Body of pancreas (tissue), 4 donors: ENCODE measurements around the gene RIPK1. TPM values are rescaled to one million over a fixed set of nuclear protein-coding genes. Genes with fewer than 3 reads are reported as not detected.
"Not testable (repeated sequence)": the region's sequence is repeated elsewhere in the genome, so short reads cannot be mapped to it uniquely, and the experiment has no call there.

ENCODE experiments used
- ATAC-seq: fragments of 150-250 bp; one replicate; pipeline ENCODE4 v1.9.1; 2016
- DNase-seq, 4 donors: peaks; one replicate each; pipeline ENCODE4 v3.0.0-alpha.2; 2019
- H3K27ac ChIP-seq, 4 donors: fragments of 200-600 bp; sonication (generic); 1 replicate in 3 of 4; 2 replicates in 1 of 4; pipeline versions ENCODE4 v1.5.1 to v1.6.1; 2016 to 2019; ENCODE audit warnings: mild to moderate bottlenecking in 1 of 4, mixed read lengths in 1 of 4, moderate library complexity in 1 of 4
- H3K27me3 ChIP-seq, 2 donors: fragments of 200-600 bp; sonication (generic); one replicate each; pipeline ENCODE4 v1.6.0; 2016; ENCODE audit warnings: mild to moderate bottlenecking in 1 of 2
- H3K36me3 ChIP-seq, 2 donors: fragments of 200-600 bp; sonication (generic); replicated peaks in 1 of 2; 2 replicates each; pipeline ENCODE4 v1.5.1; 2016; ENCODE audit warnings: low read depth in 2 of 2; ENCODE audit not compliant: insufficient read depth in 1 of 2
- H3K4me1 ChIP-seq: fragments of 200-600 bp; sonication (generic); one replicate; pipeline ENCODE4 v1.6.0; 2016
- H3K4me3 ChIP-seq, 2 donors: fragments of 200-600 bp; sonication (generic); 1 replicate in 1 of 2; 2 replicates in 1 of 2; pipeline ENCODE4 v1.5.1; 2016 to 2019
- H3K9me3 ChIP-seq, 3 donors: fragments of 200-600 bp; sonication (generic); 1 replicate in 2 of 3; 2 replicates in 1 of 3; pipeline ENCODE4 v1.5.1; 2016
- POLR2A ChIP-seq, 3 donors: fragments of 450-650 bp; IDR thresholded peaks; one replicate each; pipeline ENCODE4 v1.6.1; 2016; ENCODE audit warnings: antibody characterized with exemption in 3 of 3, mild to moderate bottlenecking in 2 of 3
- WGBS, 2 donors: methylation state at CpG; one replicate each; pipeline ENCODE4 v1.1.5; 2017; 5-methylcytosine and 5-hydroxymethylcytosine counted together
- intact Hi-C: fragments of 100-400 bp; cut with DNase I; formaldehyde crosslinking; loops from one replicate; pipeline ENCODE4 v1.15.1; 2023
- total RNA-seq, 2 donors: library from RNA; depleted of rRNA; stranded (reverse); fragments of >200 nt; gene quantifications; one replicate each; pipeline ENCODE4 v1.1.0, GENCODE V29; 2016
- TF ChIP-seq, protein P1 (sequence below), 7 experiments: fragments of 450-650 bp in 4 of 7; fragments of 200-600 bp in 3 of 7; sonication (generic) in 3 of 7; IDR thresholded peaks; one replicate each; pipeline ENCODE4 v1.5.1; 2016 to 2019; ENCODE audit warnings: antibody characterized with exemption in 7 of 7

Gene RIPK1
- total RNA-seq, 2 donors from 2014 or later: 11.4 to 14.2 TPM

DNA sequence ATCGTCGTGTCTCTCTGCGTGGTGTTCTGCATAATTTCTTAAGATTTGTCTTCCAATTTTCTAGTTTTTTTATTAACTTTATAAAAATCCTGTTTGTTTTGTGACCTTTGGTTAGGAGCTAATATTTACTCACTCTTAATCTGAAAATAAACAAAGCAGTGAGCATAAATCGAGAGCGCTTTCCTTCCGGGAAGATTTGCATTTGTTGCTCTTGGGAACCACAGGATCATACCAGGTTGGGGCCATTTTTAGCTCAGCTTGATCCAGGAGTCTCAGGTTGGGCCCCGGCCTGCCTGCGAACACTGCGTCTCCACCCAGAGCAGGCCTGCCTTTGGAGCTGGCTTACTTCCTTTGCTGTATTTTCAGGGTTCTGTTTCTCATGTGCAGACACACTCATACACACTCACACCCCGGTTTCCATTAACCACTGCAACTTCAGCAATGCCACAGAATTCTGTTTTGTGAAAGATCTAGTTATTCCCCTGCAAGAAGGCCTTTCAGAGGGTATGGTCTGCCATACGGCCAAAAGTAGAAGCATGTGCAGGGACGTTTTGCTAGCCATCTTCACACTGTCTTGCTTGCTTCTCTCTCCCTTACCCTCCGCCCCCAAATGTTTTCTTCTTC lies 67.5 kb downstream of the RIPK1 start:
- H3K27ac ChIP-seq: peak overlapping the region; percentile 84 to 92 (median 89)
- peaks cover 73% of the 10 kb centered on the region for H3K4me1 ChIP-seq
- H3K27me3 ChIP-seq: no peaks in the 10 kb centered on the region
- H3K4me3 ChIP-seq: no peak overlapping the region
- H3K36me3 ChIP-seq: no peaks in the 10 kb centered on the region
- H3K9me3 ChIP-seq: no peaks in the 10 kb centered on the region
- WGBS, 2 donors: 30 to 33% methylated on average over 13 of the region's 13 CpGs
- intact Hi-C loops: no loop called here
- DNase-seq: peak; percentile 64 to 85 (median 70)
- peak; percentile 73 for ATAC-seq
- TF ChIP-seq, protein P1, sequence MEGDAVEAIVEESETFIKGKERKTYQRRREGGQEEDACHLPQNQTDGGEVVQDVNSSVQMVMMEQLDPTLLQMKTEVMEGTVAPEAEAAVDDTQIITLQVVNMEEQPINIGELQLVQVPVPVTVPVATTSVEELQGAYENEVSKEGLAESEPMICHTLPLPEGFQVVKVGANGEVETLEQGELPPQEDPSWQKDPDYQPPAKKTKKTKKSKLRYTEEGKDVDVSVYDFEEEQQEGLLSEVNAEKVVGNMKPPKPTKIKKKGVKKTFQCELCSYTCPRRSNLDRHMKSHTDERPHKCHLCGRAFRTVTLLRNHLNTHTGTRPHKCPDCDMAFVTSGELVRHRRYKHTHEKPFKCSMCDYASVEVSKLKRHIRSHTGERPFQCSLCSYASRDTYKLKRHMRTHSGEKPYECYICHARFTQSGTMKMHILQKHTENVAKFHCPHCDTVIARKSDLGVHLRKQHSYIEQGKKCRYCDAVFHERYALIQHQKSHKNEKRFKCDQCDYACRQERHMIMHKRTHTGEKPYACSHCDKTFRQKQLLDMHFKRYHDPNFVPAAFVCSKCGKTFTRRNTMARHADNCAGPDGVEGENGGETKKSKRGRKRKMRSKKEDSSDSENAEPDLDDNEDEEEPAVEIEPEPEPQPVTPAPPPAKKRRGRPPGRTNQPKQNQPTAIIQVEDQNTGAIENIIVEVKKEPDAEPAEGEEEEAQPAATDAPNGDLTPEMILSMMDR (IDR thresholded peaks at IDR 0.05): no peak
- peak in 2 of 3 donors; percentile 43 to 51 for TF ChIP-seq POLR2A (IDR thresholded peaks at IDR 0.05)

DNA sequence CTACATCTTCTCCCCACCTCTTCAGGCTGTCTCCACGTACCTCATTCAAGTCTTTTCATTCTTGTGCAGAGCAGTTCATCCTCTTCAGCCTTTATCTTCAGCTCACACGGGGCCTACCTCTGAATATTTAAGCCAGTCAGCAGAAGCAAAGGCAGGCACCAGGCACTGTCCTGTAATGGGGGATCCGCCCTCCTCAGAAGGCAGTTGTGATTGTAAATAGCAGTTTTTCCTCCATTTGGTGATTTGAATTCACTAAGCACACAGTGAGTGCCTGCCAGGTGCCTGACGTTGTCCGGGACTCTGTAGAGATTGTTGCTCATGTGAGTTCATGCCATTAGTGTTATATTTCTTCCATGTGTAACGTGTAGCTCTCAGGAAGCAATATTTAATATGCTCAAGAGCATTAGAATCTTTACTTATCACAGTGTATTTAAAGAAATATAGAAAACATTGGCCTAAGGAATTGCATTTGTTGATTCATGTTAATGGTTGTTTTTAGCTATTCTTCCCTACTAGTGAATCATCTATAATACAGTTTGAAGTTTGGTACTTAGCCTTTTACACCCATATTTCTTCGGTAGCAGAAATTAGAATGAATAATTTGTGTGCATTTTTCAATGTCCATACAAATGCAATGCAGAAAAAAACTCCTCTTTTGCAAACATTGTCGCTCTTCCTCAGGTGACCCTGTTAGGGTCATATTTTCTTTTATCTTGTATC lies 68.2 kb downstream of the RIPK1 start:
- peaks cover 73% of the 10 kb centered on the region for H3K4me1 ChIP-seq
- DNase-seq: peak in 2 of 4 donors; percentile 53 to 55
- 40 to 46% methylated on average over 8 of the region's 8 CpGs for WGBS, 2 donors
- intact Hi-C loops: no loop called here
- TF ChIP-seq POLR2A (IDR thresholded peaks at IDR 0.05): no peak
- TF ChIP-seq, protein P1 (IDR thresholded peaks at IDR 0.05): no peak
- no peaks in the 10 kb centered on the region for H3K27me3 ChIP-seq
- H3K9me3 ChIP-seq: no peaks in the 10 kb centered on the region
- H3K36me3 ChIP-seq: no peaks in the 10 kb centered on the region
- H3K27ac ChIP-seq: peak overlapping the region; percentile 84 to 92 (median 89)
- ATAC-seq: no peak
- H3K4me3 ChIP-seq: no peak overlapping the region

DNA sequence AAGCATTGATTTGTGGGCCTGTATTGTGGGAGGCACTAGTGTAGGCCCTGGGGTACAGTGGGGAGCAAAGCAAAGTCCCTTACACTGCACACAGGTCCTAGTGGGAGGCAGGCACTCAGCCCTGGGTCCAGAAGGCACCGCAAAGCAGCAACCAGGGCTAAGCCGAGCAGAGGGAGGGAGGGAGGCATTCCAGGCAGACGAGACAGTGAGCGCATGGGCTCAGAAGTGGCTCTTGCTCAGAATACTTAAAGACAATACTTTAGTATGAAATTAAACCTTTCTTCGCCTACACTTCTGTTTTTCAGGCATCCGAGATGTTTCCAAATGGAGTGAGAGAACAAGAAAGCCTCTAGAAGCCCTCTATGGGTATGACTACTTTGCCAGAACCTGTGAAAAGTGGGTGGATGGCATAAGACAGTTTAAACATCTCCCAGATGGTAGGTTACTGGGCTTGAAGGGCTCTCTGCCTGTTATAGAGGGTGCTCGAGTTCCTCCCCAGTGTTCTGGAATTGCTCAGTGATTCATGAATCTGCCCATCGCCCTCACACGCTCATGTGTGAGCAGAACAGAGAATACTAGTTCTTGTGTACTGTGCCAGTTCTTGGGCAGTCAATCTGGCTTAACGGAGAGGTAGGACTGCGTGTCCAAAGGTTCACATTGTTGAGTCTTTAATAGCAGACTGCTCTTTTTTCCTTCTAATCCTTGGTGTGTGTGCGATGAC lies 68.9 kb downstream of the RIPK1 start:
- Histone ChIP-seq H3K4me3 (no peak overlapping the region), H3K36me3 (no peaks in the 10 kb centered on the region), H3K9me3 (no peaks in the 10 kb centered on the region), H3K27ac (peak overlapping the region; percentile 70 to 92 (median 89)), H3K4me1 (peaks cover 73% of the 10 kb centered on the region), H3K27me3 (no peaks in the 10 kb centered on the region)
- intact Hi-C loops: no loop called here
- ATAC-seq (peak; percentile 20), DNase-seq (peak in 3 of 4 donors; percentile 51 to 60 (median 57))
- 47 to 56% methylated on average over 12 of the region's 12 CpGs for WGBS, 2 donors
- no peak for TF ChIP-seq POLR2A (IDR thresholded peaks at IDR 0.05)
- TF ChIP-seq, protein P1 (IDR thresholded peaks at IDR 0.05): no peak

DNA sequence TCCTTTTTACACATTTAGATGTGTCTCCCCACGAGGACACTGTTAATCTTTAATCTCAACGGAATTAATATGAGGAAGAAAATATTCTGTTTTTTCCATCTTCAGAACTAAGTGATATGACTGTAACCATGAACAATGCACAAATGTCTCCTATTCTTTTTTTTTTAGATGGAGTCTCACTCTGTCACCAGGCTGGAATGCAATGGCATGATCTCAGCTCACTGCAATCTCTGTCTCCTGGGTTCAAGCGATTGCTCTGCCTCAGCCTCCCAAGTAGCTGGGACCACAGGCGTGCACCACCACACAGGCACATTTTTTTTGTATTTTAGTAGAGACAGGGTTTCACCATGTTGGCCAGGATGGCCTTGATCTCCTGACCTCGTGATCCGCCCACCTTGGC lies 69.6 kb downstream of the RIPK1 start:
- WGBS, 2 donors: 46 to 47% methylated on average over 6 of the region's 6 CpGs
- H3K27ac ChIP-seq: peak overlapping the region; percentile 70 to 92 (median 89)
- H3K36me3 ChIP-seq, H3K27me3 ChIP-seq, ATAC-seq, DNase-seq, H3K9me3 ChIP-seq, H3K4me3 ChIP-seq, intact Hi-C loops: not testable (repeated sequence)
- peaks cover 78% of the 10 kb centered on the region for H3K4me1 ChIP-seq

DNA sequence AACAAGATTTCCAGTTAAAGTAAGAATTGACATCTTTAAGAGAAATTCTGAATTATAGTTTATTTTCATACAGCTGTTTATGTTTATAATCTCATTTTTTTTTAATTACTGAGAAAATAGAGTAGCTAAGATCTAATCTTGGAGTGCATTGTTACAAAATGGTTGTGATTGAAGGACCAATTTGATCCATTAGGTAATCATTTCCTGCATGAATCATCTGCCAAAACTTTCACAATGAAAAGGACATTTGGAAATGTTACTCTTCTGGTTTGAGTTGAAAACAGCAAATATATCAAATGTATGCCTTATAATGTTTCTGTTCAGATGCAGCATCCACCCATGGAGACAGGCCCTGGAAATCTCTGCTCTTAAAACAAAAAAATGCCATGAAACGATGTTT lies 70.0 kb downstream of the RIPK1 start:
- TF ChIP-seq, protein P1 (IDR thresholded peaks at IDR 0.05): no peak
- TF ChIP-seq POLR2A (IDR thresholded peaks at IDR 0.05): no peak
- DNase-seq (no peak), ATAC-seq (no peak)
- WGBS, 2 donors: 27 to 34% methylated on average over 1 of the region's 1 CpG
- Histone ChIP-seq H3K4me1 (peaks cover 83% of the 10 kb centered on the region), H3K27me3 (no peaks in the 10 kb centered on the region), H3K4me3 (no peak overlapping the region), H3K9me3 (no peaks in the 10 kb centered on the region), H3K27ac (peak overlapping the region; percentile 58 to 92 (median 89)), H3K36me3 (no peaks in the 10 kb centered on the region)
- intact Hi-C loops: no loop called here
